ENCODE measurements around the gene DDX1. TPM values are rescaled to one million over a fixed set of nuclear protein-coding genes. Genes with fewer than 3 reads are reported as not detected.

The DDX1 gene
- total and polyA plus RNA-seq, 10 of the 15 experiments (the other 5 are each of a cell fraction or from before 2014, with no cell fraction given) = 53.2 to 134 (median 85.6) TPM

- no TSS peak for BruUV-seq (replicated peaks)
- in situ Hi-C loops (cut with MboI) (no loop called here), intact Hi-C loops (cut with micrococcal nuclease; ENCODE audit: unreplicated experiment) (no loop called here)
- Histone ChIP-seq H3K36me3 (ENCODE audit: control insufficient read depth in 2 of 2, insufficient read depth in 2 of 2, low read length in 1 of 2) (no peaks in the 10 kb centered on the region; a peak in 1 of 4 replicates), H3K4me2 (ENCODE audit: control insufficient read depth, insufficient read depth) (no peak overlapping the region), H3K79me2 (ENCODE audit: control insufficient read depth, insufficient read depth, low read length) (peaks cover 21% of the 10 kb centered on the region), H3K4me3 (no peak overlapping the region), H2AFZ (ENCODE audit: control insufficient read depth, low read depth, low read length) (no peak overlapping the region), H3K4me1 (ENCODE audit: control insufficient read depth, insufficient read depth, low read length) (0 out of 2 replicates have a peak, but pooled peaks cover 3% of the 10 kb centered on the region), H3K27me3 (replicated peaks in 1 of 2; ENCODE audit: control insufficient read depth in 2 of 2, insufficient read depth in 2 of 2, low read length in 1 of 2) (no peaks in the 10 kb centered on the region), H4K20me1 (ENCODE audit: control insufficient read depth, insufficient read depth) (no peaks in the 10 kb centered on the region), H3K9ac (ENCODE audit: control insufficient read depth, insufficient read depth, low read length) (no peak overlapping the region), H3K9me3 (replicated peaks; ENCODE audit: control insufficient read depth, insufficient read depth, low read length) (no peaks in the 10 kb centered on the region), H3K27ac (ENCODE audit: control insufficient read depth, insufficient read depth) (no peak overlapping the region)
- FAIRE-seq = no peak
- TF ChIP-seq HDAC2 (IDR thresholded peaks at IDR 0.05) (no peak), FOXM1 (IDR thresholded peaks at IDR 0.05; ENCODE audit: low read depth, low read length) (no peak), RUNX3 (IDR thresholded peaks at IDR 0.05; ENCODE audit: low read length) (no peak), SIN3A (IDR thresholded peaks at IDR 0.05; ENCODE audit: low read depth, low read length) (no peak), BHLHE40 (IDR thresholded peaks at IDR 0.05; ENCODE audit: borderline replicate concordance in 1 of 2, low read depth in 2 of 2, low read length in 1 of 2) (no peak), MAX (IDR thresholded peaks at IDR 0.05; ENCODE audit: low read depth, low read length) (no peak), MYB (IDR thresholded peaks at IDR 0.05; ENCODE audit: borderline replicate concordance, low read depth, low read length) (no peak), JUND (IDR thresholded peaks at IDR 0.05; ENCODE audit: low read depth, low read length) (no peak)
- TF ChIP-seq, protein P1, sequence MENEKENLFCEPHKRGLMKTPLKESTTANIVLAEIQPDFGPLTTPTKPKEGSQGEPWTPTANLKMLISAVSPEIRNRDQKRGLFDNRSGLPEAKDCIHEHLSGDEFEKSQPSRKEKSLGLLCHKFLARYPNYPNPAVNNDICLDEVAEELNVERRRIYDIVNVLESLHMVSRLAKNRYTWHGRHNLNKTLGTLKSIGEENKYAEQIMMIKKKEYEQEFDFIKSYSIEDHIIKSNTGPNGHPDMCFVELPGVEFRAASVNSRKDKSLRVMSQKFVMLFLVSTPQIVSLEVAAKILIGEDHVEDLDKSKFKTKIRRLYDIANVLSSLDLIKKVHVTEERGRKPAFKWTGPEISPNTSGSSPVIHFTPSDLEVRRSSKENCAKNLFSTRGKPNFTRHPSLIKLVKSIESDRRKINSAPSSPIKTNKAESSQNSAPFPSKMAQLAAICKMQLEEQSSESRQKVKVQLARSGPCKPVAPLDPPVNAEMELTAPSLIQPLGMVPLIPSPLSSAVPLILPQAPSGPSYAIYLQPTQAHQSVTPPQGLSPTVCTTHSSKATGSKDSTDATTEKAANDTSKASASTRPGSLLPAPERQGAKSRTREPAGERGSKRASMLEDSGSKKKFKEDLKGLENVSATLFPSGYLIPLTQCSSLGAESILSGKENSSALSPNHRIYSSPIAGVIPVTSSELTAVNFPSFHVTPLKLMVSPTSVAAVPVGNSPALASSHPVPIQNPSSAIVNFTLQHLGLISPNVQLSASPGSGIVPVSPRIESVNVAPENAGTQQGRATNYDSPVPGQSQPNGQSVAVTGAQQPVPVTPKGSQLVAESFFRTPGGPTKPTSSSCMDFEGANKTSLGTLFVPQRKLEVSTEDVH (IDR thresholded peaks at IDR 0.05; ENCODE audit: low read depth, partially characterized antibody) = no peak
- TF ChIP-seq, protein P2, sequence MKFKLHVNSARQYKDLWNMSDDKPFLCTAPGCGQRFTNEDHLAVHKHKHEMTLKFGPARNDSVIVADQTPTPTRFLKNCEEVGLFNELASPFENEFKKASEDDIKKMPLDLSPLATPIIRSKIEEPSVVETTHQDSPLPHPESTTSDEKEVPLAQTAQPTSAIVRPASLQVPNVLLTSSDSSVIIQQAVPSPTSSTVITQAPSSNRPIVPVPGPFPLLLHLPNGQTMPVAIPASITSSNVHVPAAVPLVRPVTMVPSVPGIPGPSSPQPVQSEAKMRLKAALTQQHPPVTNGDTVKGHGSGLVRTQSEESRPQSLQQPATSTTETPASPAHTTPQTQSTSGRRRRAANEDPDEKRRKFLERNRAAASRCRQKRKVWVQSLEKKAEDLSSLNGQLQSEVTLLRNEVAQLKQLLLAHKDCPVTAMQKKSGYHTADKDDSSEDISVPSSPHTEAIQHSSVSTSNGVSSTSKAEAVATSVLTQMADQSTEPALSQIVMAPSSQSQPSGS (IDR thresholded peaks at IDR 0.05; ENCODE audit: low read length) = no peak
- RAD21 ChIA-PET (ENCODE audit: unreplicated experiment) = no interaction called here
- 100% methylated on average over 3 of the region's 3 CpGs for WGBS (ENCODE audit: insufficient coverage, insufficient replicate concordance, low lambda C conversion rate, missing lambda C conversion rate)
- SMC1A ChIA-PET (ENCODE audit: uncharacterized antibody, unreplicated experiment) = no interaction called here
- POLR2A ChIA-PET = no interaction called here
- no peak for DNase-seq (ENCODE audit: low read depth, low spot score)
- ATAC-seq = no peak
- CTCF ChIA-PET = interaction anchor here (0.6 to 1.6 kb wide), 2 partner anchors 21 kb away, joined by 3 to 4 read pairs; no protein-coding TSS in a partner anchor
These were observed 35.9 kb upstream of the DDX1 start for GRCh38 chr2:15555760-15556193.
